H9 (cell line): ENCODE data around the gene TMEM33. TPM values are rescaled to one million over a fixed set of nuclear protein-coding genes. Genes with fewer than 3 reads are reported as not detected.

ENCODE experiments used
- DNase-seq: peaks from one replicate; pipeline ENCODE4 v3.0.0-alpha.2; 2017
- H2AFZ ChIP-seq: one replicate; pipeline ENCODE4 v1.6.1; 2013; ENCODE audit warnings: mild to moderate bottlenecking, low read length, control low read depth, moderate library complexity
- H2AK5ac ChIP-seq: 2 replicates; pipeline ENCODE4 v1.6.1; 2013; ENCODE audit warnings: low read length, control low read depth, mixed read lengths; ENCODE audit not compliant: insufficient read length
- H2BK120ac ChIP-seq: one replicate; pipeline ENCODE4 v1.6.1; 2013; ENCODE audit warnings: low read depth, mild to moderate bottlenecking, low read length, control low read depth, inconsistent platforms; ENCODE audit not compliant: poor library complexity, severe bottlenecking
- H2BK12ac ChIP-seq: 2 replicates; pipeline ENCODE4 v1.6.1; 2013; ENCODE audit warnings: low read length, control low read depth, mixed read lengths, low read depth; ENCODE audit not compliant: insufficient read length
- H2BK15ac ChIP-seq: 2 replicates; pipeline ENCODE4 v1.6.1; 2013; ENCODE audit warnings: low read depth, low read length, control low read depth
- H2BK20ac ChIP-seq: one replicate; pipeline ENCODE4 v1.6.1; 2013; ENCODE audit warnings: low read depth, mild to moderate bottlenecking, low read length, control low read depth, inconsistent platforms; ENCODE audit not compliant: poor library complexity, severe bottlenecking
- H2BK5ac ChIP-seq: 2 replicates; pipeline ENCODE4 v1.6.1; 2013; ENCODE audit warnings: low read length, control low read depth, mixed read lengths; ENCODE audit not compliant: insufficient read length
- H3K14ac ChIP-seq: 2 replicates; pipeline ENCODE4 v1.6.1; 2013; ENCODE audit warnings: low read length, control low read depth; ENCODE audit not compliant: insufficient read depth
- H3K18ac ChIP-seq: 2 replicates; pipeline ENCODE4 v1.6.1; 2013; ENCODE audit warnings: low read depth, mild to moderate bottlenecking, mixed read lengths, low read length, control low read depth; ENCODE audit not compliant: insufficient read length
- H3K23ac ChIP-seq: 2 replicates; pipeline ENCODE4 v1.6.1; 2013; ENCODE audit warnings: low read length, control low read depth, mixed read lengths, low read depth; ENCODE audit not compliant: insufficient read length
- H3K23me2 ChIP-seq: 2 replicates; pipeline ENCODE4 v1.6.1; 2013; ENCODE audit warnings: low read depth, mild to moderate bottlenecking, mixed read lengths, low read length, control low read depth; ENCODE audit not compliant: insufficient read length, poor library complexity, severe bottlenecking
- H3K27ac ChIP-seq: 2 replicates; pipeline ENCODE4 v1.5.1; 2013; ENCODE audit warnings: low read length, control low read depth, mixed read lengths, low read depth; ENCODE audit not compliant: insufficient read length
- H3K27me3 ChIP-seq: 2 replicates; pipeline ENCODE4 v1.6.1; 2013; ENCODE audit warnings: low read length, control low read depth, inconsistent platforms; ENCODE audit not compliant: insufficient read depth
- H3K4ac ChIP-seq: 2 replicates; pipeline ENCODE4 v1.6.1; 2013; ENCODE audit warnings: low read depth, mild to moderate bottlenecking, control low read depth, inconsistent platforms, low read length, moderate library complexity
- H3K4me1 ChIP-seq: 2 replicates; pipeline ENCODE4 v1.6.1; 2013; ENCODE audit warnings: low read length, control low read depth, inconsistent platforms; ENCODE audit not compliant: insufficient read depth
- H3K4me2 ChIP-seq: 2 replicates; pipeline ENCODE4 v1.6.1; 2013; ENCODE audit warnings: low read length, control low read depth, mixed read lengths; ENCODE audit not compliant: insufficient read length, insufficient read depth
- H3K56ac ChIP-seq: 2 replicates; pipeline ENCODE4 v1.6.1; 2013; ENCODE audit warnings: low read depth, mild to moderate bottlenecking, mixed read lengths, low read length, control low read depth; ENCODE audit not compliant: insufficient read length
- H3K79me1 ChIP-seq: 2 replicates; pipeline ENCODE4 v1.6.1; 2013; ENCODE audit warnings: low read depth, mild to moderate bottlenecking, moderate library complexity, low read length, control low read depth, inconsistent platforms; ENCODE audit not compliant: insufficient read depth, poor library complexity, severe bottlenecking
- H3K79me2 ChIP-seq: 2 replicates; pipeline ENCODE4 v1.6.1; 2013; ENCODE audit warnings: low read length, control low read depth, inconsistent platforms; ENCODE audit not compliant: insufficient read depth
- H3K9ac ChIP-seq: 2 replicates; pipeline ENCODE4 v1.6.1; 2013; ENCODE audit warnings: low read length, control low read depth, mixed read lengths; ENCODE audit not compliant: insufficient read length; ENCODE audit errors: extremely low read depth
- H3K9me3 ChIP-seq: one replicate; pipeline ENCODE4 v1.6.1; 2013; ENCODE audit warnings: low read depth, low read length, inconsistent platforms; ENCODE audit not compliant: control insufficient read depth
- H3T11ph ChIP-seq: one replicate; pipeline ENCODE4 v1.6.1; 2013; ENCODE audit warnings: mild to moderate bottlenecking, low read length, control low read depth, inconsistent platforms
- H4K20me1 ChIP-seq: one replicate; pipeline ENCODE4 v1.6.1; 2013; ENCODE audit not compliant: control insufficient read depth, insufficient read length, insufficient read depth
- H4K5ac ChIP-seq: 2 replicates; pipeline ENCODE4 v1.6.1; 2013; ENCODE audit warnings: low read depth, mild to moderate bottlenecking, mixed read lengths, low read length, control low read depth; ENCODE audit not compliant: insufficient read length
- H4K8ac ChIP-seq: replicated peaks from 2 replicates; pipeline ENCODE4 v1.6.1; 2013; ENCODE audit warnings: low read length, control low read depth, mixed read lengths, low read depth; ENCODE audit not compliant: insufficient read length
- H4K91ac ChIP-seq: 2 replicates; pipeline ENCODE4 v1.6.1; 2013; ENCODE audit warnings: low read depth, mild to moderate bottlenecking, moderate library complexity, mixed read lengths, low read length, control low read depth; ENCODE audit not compliant: insufficient read length
- H3K27ac Mint-ChIP-seq, 3 experiments: 2 replicates in 2 of 3; 3 replicates in 1 of 3; pipeline ENCODE4 v1.8.0; 2020 to 2021; ENCODE audit warnings: mixed read lengths in 3 of 3, mild to moderate bottlenecking in 1 of 3, moderate library complexity in 1 of 3
- H3K27me3 Mint-ChIP-seq: 2 replicates; pipeline ENCODE4 v1.8.0; 2021; ENCODE audit warnings: low read depth, mild to moderate bottlenecking, moderate library complexity, mixed read lengths
- H3K36me3 Mint-ChIP-seq, 3 experiments: 2 replicates in 2 of 3; 3 replicates in 1 of 3; pipeline ENCODE4 v1.8.0; 2020 to 2021; ENCODE audit warnings: low read depth in 3 of 3, mixed read lengths in 3 of 3; ENCODE audit not compliant: insufficient read depth in 1 of 3
- H3K4me1 Mint-ChIP-seq, 2 experiments: 2 replicates each; pipeline ENCODE4 v1.8.0; 2020; ENCODE audit warnings: mixed read lengths in 2 of 2
- H3K4me3 Mint-ChIP-seq, 2 experiments: 2 replicates in 1 of 2; 3 replicates in 1 of 2; pipeline ENCODE4 v1.8.0; 2020 to 2021; ENCODE audit warnings: mild to moderate bottlenecking in 2 of 2, mixed read lengths in 2 of 2, moderate library complexity in 1 of 2
- H3K9me3 Mint-ChIP-seq, 2 experiments: 2 replicates in 1 of 2; 3 replicates in 1 of 2; pipeline ENCODE4 v1.8.0; 2020; ENCODE audit warnings: mild to moderate bottlenecking in 2 of 2, mixed read lengths in 2 of 2, moderate library complexity in 1 of 2
- WGBS: extraction: QIAGEN DNeasy Blood & Tissue Kit; methylation state at CpG from one replicate; pipeline ENCODE4 v1.1.7; 2013; ENCODE audit warnings: missing lambda C conversion rate, low lambda C conversion rate, mixed read lengths; ENCODE audit not compliant: insufficient read length; ENCODE audit errors: extremely low coverage; 5-methylcytosine and 5-hydroxymethylcytosine counted together
- total RNA-seq: library from RNA; stranded (reverse); gene quantifications from 2 replicates; pipeline ENCODE4 v1.2.1, GENCODE V29; 2021
- TF ChIP-seq, protein P1 (sequence below): fragments of 200-600 bp; sonication (generic); conservative IDR thresholded peaks from 3 replicates; pipeline ENCODE4 v1.8.0; 2021; ENCODE audit warnings: antibody characterized with exemption, mild to moderate bottlenecking

TMEM33 gene
- total RNA-seq, 1 experiment from 2014 or later, result 74.2 TPM

DNA sequence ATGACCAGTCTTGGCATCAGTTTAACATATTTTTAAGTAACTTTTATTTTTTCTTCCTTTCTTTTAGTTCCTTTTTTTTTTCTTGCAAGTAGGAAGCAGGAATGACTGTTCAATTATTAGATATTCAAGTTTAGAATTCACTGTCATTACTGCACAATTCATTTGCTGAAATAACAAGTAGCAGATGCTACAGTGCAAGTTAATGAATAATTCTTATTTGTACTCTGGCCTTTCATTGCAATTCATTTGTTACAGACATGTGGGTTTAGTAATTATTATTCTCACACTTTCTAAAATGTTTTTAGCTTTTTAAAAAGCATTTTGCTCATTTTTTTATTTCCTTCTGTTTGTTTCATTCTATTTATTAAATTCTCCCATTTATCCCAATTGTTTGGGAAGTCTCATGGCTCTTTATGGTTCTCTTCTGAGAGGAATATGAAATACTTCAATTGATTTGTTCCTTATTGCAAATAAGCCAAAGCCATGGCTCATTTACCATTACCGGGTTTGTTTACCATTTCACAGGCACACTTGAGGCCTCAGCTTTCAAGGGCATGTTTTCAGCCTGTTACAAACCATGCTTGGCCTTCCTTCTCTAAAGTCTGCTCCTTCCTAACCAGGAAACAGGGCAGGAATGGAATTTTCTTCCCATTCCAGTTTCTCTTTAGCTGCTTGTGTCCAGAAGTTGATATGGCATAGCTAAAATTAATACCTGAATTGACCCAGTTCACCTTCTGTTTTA lies 41.7 kb downstream of the TMEM33 start:
- Histone ChIP-seq H3K4ac (no peak overlapping the region), H4K5ac (no peak overlapping the region), H4K8ac (no peak overlapping the region), H3K14ac (no peak overlapping the region), H2BK15ac (no peak overlapping the region), H3K27ac (no peak overlapping the region), H4K20me1 (no peaks in the 10 kb centered on the region), H3K9me3 (no peaks in the 10 kb centered on the region), H2BK5ac (no peak overlapping the region), H3K79me1 (no peaks in the 10 kb centered on the region), H3T11ph (no peak overlapping the region), H2AK5ac (no peak overlapping the region), H3K4me1 (no peaks in the 10 kb centered on the region), H3K18ac (no peak overlapping the region), H3K4me2 (no peak overlapping the region), H2BK120ac (no peak overlapping the region), H3K9ac (no peak overlapping the region), H2BK12ac (no peak overlapping the region), H3K23ac (no peak overlapping the region), H3K79me2 (no peaks in the 10 kb centered on the region), H3K56ac (no peak overlapping the region), H2AFZ (no peak overlapping the region), H3K23me2 (no peaks in the 10 kb centered on the region), H2BK20ac (no peak overlapping the region), H4K91ac (no peak overlapping the region), H3K27me3 (no peaks in the 10 kb centered on the region)
- no peak for DNase-seq
- H3K27ac Mint-ChIP-seq, result no peak overlapping the region
- H3K4me3 Mint-ChIP-seq, result no peak overlapping the region
- H3K36me3 Mint-ChIP-seq, result peaks cover 5% of the 10 kb centered on the region in 3 experiments; a peak in 5 of 7 replicates
- peaks cover 5 to 6% of the 10 kb centered on the region in 2 experiments; a peak in 3 of 5 replicates for H3K9me3 Mint-ChIP-seq
- peaks cover 8 to 10% of the 10 kb centered on the region in 2 experiments for H3K4me1 Mint-ChIP-seq
- TF ChIP-seq, protein P1, sequence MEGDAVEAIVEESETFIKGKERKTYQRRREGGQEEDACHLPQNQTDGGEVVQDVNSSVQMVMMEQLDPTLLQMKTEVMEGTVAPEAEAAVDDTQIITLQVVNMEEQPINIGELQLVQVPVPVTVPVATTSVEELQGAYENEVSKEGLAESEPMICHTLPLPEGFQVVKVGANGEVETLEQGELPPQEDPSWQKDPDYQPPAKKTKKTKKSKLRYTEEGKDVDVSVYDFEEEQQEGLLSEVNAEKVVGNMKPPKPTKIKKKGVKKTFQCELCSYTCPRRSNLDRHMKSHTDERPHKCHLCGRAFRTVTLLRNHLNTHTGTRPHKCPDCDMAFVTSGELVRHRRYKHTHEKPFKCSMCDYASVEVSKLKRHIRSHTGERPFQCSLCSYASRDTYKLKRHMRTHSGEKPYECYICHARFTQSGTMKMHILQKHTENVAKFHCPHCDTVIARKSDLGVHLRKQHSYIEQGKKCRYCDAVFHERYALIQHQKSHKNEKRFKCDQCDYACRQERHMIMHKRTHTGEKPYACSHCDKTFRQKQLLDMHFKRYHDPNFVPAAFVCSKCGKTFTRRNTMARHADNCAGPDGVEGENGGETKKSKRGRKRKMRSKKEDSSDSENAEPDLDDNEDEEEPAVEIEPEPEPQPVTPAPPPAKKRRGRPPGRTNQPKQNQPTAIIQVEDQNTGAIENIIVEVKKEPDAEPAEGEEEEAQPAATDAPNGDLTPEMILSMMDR, result no peak
- whole genome bisulfite sequencing, result no CpG with 5 or more reads among the region's 1 CpG
- H3K27me3 Mint-ChIP-seq, result peaks cover 4% of the 10 kb centered on the region
